ENCODE results near the gene CHRM4.

CHRM4 gene

DNA sequence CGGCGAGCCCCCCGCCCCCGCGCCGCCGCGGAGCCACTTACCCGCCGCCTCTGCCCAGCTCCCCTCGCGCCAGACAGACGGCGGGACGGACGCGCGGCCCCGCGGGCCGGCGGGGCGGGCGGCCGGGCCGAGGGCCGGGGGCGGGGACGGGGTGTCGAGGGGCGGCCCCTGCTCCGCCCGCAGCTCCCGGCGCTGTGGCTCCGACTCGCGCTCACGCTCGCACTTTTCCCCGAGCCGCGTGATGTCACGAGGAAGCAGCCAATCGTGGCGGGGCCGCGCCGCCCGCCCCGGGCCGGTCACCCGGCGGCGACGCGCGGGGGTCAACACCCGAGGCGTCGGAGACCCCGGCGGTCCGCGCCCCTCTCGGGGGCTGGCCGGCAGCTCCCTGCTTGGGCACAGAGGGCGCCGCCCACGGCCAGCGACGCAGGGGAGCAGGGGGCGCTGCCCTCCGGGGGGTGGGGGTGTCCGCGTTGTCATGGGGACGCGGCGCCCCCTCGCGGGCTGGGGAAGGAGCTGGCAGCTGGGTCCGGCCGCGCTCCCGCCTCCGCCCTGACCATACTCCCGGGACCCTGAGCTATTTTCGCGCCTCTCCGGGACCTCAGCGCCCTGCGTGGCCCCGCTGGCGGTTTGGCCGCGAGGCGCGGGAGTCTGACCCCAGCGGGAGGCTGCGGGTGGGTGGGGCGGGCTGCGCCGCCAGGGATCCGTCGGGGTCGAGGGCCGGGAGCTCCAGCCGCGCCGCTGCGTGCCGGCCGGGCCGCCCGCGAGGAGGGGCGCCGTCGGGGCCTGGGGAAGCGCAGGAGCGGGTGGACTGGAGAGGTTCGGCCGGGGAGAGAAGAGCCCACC, at the start of gene CHRM4:
Gene CHRM4, minus strand, starts transcription at position 199 of the 843 bp plus-strand sequence. CDS start 5,219 bp downstream, outside the sequence.
- no peak for DNase-seq (ENCODE audit: low spot score)

DNA sequence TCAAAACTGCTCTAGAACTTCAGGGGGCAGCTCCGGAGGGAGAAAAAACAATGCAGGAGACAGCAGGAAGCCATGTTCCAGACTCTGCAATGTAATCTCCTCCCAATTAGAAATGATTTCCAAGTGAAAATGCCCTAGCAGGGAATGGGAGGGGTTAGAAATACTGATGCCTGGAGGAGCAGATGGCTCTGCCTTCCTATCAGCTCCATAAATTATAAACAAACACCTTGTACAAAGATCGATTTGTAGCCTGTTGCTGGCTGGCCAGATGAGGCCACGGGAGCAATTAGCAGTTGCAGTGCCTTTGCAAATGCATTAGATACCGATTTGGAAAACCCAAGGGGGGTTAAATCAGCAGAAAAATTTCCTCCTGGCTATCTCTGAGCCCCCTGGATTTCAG, 46.6 kb upstream of the CHRM4 start:
- DNase-seq (ENCODE audit: low spot score) = no peak

DNA sequence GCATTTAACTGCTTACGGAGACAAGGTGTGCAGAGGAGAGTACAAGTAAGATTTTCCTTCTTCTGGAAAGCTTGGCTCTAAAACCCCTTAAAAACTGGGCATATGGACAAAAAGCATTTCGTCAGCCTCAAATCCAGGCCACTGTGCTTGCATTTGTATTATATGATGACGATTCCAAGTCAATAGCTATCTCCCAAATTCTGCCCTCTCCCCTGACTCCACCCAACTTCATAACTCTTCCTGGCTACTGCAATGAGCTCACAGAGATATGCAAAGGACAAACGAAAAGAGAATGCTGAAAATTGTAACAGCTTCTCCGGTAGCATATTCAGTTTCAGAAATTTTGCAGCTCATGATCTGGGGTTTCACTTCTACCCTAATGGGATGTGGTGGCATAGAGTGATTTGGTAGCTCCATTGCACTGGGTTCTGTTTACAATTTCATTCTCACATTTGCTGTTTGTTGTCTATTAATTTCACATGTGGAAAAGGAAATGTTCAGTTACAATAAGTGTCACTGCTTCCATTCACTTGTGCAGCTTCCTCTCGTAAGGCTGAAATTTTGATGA, 45.6 kb upstream of the CHRM4 start:
- no peak for DNase-seq (ENCODE audit: low spot score)

DNA sequence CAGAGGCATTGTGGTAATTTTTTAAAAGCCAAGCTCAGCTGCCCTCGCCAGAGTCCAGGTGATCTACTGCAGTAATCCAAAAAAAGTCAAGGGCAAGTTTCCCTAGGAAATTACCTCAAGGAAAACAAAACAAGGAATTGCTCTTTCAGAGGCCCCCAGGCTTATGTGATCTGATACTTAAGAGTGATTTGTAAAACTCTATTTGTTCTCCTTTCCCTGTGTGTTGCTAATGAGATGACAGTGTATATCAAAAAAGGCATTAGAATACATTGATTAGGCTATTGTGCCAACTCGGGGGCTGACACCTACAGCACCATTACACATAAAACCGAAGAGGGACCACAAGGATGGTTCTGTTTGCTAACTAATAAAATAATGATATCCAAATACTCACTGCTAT, 44.5 kb upstream of the CHRM4 start:
- DNase-seq (ENCODE audit: low spot score) = no peak

DNA sequence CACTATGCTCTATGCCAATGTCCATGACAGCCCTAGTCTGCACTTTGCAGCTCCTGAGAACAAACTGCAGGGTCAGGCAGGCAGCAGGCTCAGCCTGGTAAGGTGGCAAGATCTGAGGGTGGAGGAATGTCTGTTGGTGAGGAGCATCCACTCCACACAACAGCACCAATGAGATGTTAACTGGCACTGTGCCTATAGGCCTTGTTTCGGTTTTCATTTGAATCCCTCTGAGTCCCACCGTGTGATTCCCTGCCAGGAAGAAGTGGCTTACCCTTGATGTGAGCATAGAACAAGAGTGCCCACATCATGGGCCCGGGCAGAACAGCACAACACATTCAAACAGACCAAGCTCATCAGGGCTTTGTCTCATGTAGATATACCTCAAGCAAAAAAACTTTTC, 44.1 kb upstream of the CHRM4 start:
- DNase-seq (ENCODE audit: low spot score) = no peak

DNA sequence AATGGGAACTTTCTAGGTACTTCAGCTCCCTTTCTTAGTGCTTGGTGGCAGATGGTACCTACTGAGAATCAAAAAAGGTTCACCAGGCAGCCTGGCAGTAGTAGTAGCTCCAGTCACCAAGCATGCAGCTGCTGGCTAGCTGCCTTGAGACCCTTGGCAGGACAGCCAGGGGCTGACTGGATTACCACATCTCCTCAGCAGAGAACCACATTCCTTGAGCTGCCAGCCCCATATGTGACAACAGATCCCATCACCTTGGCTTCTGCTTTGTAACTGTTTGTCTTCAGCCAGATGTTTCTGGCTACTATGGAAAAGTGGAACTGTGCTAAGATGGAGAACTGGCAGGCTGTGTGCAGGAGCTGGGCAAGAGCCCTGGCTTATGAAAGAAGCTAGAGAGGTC, 39.6 kb upstream of the CHRM4 start:
- DNase-seq (ENCODE audit: low spot score) = no peak

DNA sequence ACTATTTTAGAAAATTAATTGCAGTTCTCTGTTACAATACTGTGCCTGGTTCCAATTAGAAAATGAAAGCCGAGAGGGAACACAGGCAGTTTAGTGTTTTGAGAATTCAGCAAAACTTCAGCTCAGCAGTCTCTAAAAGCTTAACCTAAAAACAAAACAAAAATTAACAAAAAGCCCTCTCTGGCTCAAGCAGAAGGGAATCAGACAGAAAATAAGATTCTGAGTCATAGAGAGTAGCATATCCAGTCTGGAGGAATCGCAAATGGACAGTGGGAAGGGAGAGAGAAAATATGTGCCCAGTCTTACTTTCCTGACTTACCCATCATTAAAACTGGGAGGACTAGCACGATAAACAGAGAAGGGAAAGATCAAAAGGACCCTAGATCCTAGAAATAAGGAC, 38.1 kb upstream of the CHRM4 start:
- no peak for DNase-seq (ENCODE audit: low spot score)

DNA sequence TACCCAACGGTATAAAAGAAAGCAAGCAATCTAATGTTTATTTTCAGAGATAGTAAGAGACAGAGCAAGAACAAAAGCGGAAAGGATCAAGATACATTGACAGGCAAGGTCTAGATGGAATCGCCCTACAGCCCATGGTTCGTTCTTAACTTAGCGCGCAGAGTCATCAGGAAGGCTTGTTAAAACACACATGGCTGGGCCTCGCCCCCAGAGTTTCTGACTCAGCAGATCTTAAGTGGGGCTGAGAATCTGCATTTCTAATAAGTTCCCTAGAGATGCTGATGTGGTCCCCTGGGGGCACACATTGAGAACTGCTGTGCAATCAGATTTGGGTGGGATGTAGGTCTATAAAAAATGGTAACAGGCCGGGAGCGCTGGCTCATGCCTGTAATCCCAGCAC, 35.8 kb upstream of the CHRM4 start:
- no peak for DNase-seq (ENCODE audit: low spot score)

DNA sequence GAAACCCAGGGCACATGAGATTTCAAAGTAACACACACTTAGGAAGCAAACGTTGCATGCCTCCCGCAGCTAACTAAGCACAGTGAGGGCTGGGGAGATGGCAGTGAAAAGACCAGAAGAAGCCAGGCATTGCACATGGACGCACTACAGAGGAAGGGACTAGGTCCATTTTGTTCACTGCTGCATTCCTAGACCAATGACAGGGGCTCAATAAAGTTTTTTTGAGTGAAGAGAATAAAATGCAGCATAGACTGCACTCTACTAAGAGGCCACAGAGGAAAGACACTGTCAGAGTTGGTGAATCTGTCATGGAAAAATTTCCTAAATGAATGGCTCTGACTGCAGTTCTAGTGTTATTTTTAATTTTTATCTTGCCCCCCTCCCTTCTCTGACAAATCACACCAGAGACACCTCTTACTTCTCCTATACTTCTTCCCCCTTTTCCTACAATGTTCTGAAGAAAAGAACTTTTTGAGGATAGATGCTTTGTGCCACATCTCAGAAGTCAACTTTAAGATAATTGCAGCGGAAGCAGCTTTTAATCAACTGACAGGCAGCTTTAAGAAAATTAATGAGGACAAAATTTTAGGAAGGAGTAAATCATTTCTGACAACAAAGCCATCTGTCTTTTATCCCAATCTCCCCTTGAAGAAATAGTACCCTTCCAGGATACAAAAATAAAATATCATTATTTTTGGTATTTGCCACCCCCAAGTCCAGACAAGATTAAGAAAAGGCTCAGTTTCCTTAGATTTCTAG, 34.8 kb upstream of the CHRM4 start:
- DNase-seq (ENCODE audit: low spot score) = no peak

DNA sequence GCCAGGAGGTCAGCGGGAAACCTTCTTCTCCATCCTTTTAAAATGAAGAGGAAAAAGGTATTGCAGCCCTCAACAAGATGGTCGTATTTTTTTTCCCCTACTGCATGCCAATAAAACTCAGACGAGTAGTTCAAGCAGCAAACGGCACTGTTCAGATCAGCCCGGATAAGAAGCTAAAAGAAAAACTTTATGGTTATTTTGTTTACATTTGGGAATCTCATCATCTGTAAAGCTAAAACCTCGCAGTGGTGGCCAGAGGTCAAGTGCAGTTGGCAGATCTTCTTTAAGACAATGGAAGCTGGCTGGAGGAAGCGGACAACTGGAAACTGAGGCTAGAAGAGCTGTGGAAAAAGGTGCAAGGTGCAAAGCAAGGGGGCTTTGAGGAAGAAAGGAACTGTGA, 31.0 kb upstream of the CHRM4 start:
- DNase-seq (ENCODE audit: low spot score) = no peak

DNA sequence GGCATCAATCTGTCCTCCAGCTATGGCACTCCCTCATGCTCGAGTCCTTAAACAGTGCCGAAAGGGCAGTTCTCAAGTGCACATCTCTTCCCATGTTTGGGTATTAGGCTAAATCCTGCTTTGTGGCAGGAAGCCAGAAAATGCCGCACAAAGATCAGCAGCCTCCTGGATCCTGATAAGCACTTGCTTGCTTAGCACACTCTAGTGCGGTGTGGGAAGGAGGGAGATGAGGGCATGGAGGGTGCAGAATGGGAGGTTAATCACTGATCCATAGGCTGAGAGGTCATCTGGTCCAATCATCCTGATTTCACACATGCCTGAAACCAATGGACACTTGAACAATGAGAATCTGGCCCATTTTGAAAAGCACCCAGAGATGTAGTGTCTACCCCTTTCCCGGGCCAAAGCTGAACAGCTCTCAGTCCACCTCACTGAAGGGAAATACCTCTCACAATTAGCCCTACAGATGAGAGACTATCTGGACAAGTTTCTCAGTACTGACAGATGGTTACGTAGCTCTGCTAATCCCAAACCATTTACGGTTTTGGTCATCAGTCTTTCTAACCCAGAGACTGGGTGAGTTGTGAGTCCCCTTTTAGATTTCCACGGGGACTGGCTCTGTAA, 29.8 kb upstream of the CHRM4 start:
- DNase-seq (ENCODE audit: low spot score) = no peak

DNA sequence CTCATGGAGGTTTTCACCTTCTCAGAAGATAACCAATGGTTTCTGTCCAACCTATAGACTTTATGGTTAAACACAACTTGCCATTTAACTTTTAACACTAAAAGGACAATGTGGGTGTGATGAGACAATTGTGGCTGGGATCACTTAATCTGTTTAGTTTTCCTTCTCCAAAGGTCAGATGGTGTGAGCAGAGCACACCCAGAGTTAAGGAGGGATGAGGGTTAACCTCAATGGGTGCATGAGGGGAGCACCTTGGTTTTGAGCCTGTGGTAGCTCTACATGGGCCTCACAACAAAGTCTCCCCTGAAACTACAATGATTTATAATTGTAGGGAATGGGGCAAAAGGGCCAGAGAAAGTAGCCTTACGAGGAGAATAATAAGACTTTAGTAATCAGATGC, 28.9 kb upstream of the CHRM4 start:
- no peak for DNase-seq (ENCODE audit: low spot score)

DNA sequence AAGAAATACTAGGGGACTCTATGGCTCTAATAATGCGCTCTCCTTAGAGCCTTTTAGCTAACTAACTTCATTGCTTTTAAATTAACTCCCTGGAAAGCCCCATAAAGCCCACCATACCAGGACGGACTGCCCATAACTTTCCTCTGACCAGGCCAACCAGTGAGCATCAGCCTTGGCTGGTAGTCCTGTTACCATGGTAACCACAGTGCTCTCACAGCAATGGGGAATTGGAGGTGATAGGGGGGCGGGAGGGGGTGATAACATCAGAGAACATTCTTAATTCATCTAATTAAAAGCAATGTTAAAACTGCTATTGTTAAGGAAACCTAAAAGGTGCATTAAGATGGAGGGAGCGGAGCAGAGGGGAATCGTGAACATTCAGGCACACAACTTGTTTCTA, 27.2 kb upstream of the CHRM4 start:
- no peak for DNase-seq (ENCODE audit: low spot score)

DNA sequence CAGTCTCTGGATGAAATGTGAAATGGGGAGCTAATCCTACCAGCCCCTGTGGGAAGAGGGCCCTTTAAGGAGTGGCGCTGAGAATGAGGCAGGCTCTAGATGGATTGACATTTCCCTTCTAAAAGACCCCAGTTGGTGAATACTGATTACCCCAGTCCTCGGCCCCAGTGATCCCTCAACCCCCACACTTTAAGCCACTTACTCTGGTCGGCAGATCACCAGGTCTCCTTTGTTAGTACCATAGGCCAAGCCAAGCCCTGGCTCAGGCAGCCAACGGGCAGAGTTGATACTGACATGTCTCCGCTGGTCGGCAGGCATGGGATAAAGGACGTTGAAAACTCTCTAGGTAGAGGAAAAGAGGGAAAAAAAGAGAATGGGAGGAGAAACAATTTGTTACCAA, 26.1 kb upstream of the CHRM4 start:
- DNase-seq (ENCODE audit: low spot score) = no peak

DNA sequence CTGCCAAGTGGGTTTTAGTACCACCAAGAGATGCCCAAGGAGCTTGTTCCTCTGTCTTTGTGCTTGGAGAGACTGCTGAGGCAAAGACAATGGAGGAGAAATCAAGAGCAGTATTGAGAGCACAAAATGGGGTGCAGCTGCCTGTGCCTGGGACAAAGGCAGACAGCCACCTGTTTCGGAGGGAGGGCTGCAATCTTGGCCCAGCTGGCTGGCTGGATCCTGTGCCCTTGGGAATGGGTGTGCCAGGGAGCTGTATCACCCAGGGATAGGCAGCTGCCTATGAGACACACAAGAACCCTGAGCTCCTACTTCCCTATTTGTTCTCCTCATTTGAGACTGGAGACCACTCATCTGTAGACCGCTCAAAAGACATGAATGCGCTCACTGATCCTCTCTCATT, 23.3 kb upstream of the CHRM4 start:
- DNase-seq (ENCODE audit: low spot score) = no peak

DNA sequence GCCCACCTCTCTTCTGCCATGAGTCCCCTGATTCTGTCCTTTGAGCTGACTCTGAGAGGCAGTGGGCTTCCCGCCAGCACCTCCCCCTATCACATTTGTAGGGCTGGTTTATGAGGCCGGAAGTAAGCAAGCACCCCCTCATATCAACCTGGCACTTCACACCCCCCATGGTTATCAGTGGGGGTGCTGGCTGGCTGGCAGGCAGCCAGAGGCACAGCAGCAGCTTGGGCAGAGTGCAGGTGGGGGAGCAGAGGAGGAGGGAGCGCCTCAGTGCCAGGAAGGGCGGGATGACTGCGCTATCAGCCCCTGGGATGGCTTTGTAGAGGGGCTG, 22.9 kb upstream of the CHRM4 start:
- DNase-seq (ENCODE audit: low spot score) = no peak

DNA sequence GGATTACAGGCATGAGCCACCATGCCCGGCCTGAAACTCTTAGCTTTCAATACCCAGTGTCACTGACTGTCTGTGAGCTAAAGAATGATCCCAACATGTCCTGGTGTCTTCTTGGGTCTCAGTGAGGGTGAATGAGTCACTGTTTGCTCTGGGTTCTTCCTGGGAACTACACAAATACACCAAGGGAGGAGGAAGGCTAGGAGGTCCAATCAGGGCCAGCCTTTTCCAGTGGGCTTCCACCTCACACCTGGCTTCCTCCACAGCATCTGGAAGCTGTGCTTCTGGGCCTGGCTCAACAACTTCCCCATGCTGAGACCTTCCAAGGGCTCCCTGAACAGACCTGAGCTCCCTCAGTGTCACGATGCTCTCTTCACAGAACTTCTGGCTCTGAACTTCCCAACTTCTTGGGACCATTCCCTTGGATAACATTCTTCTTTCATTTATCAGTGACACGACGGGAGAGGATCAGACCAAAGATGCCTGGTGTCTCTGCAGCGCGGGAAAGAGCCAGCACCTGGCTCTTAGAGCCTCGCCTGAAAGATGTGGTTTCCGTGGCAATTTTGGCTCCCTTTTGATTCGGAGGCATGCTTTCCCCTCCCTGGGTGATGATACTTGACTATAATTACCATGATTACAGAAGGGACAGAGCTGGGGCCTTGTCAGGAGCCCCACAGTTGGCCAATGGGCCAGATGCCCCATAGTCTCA, 22.3 kb upstream of the CHRM4 start:
- DNase-seq (ENCODE audit: low spot score) = no peak

DNA sequence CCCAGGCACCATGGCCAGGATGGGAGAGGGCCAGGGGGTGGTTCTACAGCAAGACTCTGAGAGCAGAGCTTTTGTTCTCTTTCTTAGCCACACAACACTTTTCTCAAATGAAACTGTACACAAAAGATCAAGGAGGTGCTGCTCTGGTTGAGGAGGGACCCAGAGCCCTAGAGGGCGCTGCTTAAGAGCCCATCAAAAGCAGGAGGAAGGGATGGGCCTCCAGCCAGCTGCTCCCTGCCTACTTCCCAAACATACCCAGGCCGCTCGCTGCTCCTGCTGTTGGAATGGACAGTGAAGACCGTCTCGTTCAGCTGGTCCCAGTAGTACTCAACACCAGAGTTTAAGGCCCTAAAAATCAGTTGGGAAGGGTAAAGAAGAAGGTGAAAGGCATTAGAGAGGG, 18.4 kb upstream of the CHRM4 start:
- DNase-seq (ENCODE audit: low spot score) = no peak

DNA sequence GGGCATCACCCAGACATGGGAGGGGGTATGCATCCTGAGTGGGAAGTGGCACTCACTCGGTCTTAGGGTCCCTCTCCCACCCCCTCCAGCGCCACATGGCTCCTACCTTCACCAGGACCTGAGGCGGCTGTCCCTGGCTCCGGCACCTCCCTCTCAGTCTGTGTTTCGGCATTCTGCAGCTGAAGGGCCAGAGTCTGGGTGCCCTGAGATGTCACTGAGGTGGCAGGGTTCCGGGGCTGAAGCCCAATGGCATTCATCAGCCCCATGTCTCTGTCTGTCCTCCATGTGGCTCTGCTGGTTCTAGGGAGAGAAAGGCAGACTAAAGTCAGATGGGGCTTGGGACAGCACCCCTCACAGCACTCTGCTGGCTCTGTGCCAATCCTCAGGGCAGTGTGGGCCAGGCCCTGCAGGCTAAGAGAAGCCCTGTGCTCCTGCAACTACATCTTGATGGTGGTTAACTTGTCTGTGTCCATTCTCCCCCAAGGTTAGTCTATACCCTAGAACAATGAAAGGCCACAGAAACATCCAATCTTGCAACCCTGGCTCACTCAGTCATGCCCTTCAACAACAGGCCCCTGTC, 16.9 kb upstream of the CHRM4 start:
- no peak for DNase-seq (ENCODE audit: low spot score)

DNA sequence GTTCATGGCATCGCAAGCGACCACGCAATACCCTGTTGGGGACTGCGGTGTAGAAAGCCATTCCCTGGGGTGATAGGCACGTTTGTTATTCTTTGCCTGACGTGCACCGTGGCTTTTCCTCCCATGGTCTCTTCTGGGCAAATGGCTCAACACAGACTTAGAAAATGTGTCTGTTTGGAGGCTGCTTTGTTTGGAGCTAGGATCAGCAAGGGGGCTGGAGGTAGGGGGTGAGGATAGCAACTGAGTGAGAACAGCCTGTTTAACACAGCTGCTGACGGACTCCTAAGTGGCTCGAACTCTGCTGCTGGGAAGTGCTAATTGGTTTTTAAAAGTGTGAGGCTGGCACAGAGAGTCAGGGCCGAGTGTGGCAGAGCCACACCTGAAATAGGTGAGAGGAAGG, 16.1 kb upstream of the CHRM4 start:
- no peak for DNase-seq (ENCODE audit: low spot score)

DNA sequence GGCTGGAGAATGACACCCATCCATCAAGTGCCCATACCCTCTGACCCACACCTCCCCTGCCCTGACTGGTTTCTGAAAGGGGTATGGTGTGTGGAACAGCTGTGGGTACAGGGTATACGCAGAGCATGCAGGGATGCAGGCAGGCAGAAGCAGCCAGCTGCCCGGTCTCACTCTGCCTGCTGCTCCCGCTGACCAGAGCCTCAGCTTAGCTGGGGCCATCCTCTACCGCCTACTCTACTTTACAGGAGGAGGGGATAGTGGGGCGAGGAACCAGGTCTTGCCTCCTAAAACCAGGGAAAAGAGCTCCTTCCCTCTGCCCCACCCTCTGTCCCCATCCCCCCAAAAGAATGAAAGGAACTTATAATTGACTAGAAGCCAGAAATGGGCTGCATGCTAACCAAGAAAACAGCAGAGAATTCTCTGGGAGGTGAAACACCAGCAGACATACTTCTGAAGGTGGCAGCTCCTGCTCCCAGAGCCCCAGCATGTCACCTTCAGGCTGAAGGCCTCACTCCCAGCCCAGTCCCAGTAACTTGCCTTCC, 13.0 kb upstream of the CHRM4 start:
- no peak for DNase-seq (ENCODE audit: low spot score)

All from CD4-positive, alpha-beta T cell treated with Interleukin-6 at 100 ng/mL for 8 hours (primary cell).